LNCaP clone FGC (cell line): Measurements from ENCODE around the gene LRIT3.
"Not testable (repeated sequence)": the region's sequence is repeated elsewhere in the genome, so short reads cannot be mapped to it uniquely, and the experiment has no call there.

Source experiments
- DNase-seq: peaks from one replicate; pipeline ENCODE4 v3.0.0-alpha.2; 2011; ENCODE audit warnings: low read depth
- H3K4me3 ChIP-seq: 2 replicates; pipeline ENCODE4 v1.5.1; 2011; ENCODE audit warnings: mild to moderate bottlenecking, low read depth, low read length, control low read depth
- CTCF ChIP-seq: IDR thresholded peaks from 2 replicates; pipeline ENCODE4 v1.5.1; 2012; ENCODE audit warnings: mild to moderate bottlenecking; ENCODE audit not compliant: control insufficient read depth, insufficient read depth; ENCODE audit errors: extremely low read depth

Gene LRIT3

DNA sequence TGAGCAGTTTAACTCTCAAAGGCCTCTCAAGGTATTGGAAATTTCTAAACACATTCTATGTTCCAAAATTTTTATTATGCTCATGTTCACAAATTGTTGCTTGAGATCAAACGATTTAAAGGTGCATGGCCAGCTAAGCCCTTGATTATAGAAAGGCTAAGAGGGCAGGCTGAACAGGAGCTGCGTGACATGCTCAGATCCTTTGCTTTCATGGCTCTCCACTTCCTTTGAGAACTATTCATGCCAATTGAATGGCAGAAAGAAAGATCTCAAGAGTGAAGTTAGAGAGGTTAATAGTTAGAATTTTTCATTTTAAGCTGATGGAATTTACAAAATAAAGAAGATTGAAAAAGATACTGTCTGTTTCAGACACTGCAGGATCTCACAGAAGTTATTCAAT, 594 bp downstream of the LRIT3 start:
- no peak for TF ChIP-seq CTCF
- H3K4me3 ChIP-seq = no peak overlapping the region
- no peak for DNase-seq

GRCh38 chr4:109850601-109851000, 2.7 kb downstream of the LRIT3 start:
- no peak overlapping the region for H3K4me3 ChIP-seq
- TF ChIP-seq CTCF = no peak
- DNase-seq = no peak

- H3K4me3 ChIP-seq, DNase-seq: not testable (repeated sequence)
Measured at GRCh38 chr4:109859426-109860300, 11.8 kb downstream of the LRIT3 start.

DNA sequence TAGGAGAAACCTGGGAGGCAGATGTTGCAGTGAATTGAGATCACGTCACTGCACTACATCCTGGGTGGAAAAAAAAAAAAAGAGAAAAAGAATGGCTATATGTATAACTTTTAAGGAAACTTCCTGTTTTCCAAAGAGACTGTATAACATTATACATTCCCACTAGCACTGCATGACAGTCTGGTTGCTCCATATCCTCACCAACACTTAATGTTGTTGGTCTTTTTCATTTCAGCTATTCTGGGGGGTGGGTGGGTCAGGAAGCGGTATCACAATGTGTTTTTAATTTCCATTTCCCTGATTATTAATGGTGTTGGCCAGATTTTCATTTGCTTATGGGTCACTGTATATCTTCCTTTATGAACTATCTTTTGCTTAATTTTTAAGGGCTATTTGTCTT, 13.4 kb downstream of the LRIT3 start:
- H3K4me3 ChIP-seq = no peak overlapping the region
- no peak for TF ChIP-seq CTCF
- no peak for DNase-seq

DNA sequence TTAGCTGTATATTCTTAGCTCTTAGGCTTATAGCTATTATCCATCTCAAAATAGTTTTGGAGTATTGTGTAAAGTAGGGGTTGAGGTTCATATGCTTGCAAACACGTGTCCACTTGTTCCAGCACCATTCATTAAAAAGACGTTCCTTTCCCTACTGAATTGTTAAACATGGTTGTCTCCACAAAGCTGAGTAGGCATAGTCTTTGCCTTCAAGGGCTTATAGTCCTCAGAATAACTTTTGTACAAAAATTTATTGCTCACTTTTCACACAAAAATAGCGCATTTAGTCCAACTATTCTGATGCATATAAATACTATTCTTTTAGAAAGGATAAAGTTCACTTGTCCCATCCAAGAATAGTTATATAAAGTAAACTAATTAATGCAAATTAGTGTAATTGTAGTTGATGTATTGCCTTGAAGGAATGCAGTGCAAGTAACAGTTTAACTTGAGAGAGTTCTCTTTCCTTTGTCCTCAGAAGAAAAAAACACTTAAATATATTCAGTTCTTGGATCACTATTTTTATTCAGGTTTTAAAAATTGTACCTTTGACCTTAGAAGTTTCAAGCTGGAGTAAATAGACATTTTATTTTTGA, 14.1 kb downstream of the LRIT3 start:
- DNase-seq = no peak
- H3K4me3 ChIP-seq = no peak overlapping the region
- TF ChIP-seq CTCF = no peak

GRCh38 chr4:109864134-109864533, 16.2 kb downstream of the LRIT3 start:
- no peak overlapping the region for H3K4me3 ChIP-seq
- TF ChIP-seq CTCF = no peak
- DNase-seq = no peak

DNA sequence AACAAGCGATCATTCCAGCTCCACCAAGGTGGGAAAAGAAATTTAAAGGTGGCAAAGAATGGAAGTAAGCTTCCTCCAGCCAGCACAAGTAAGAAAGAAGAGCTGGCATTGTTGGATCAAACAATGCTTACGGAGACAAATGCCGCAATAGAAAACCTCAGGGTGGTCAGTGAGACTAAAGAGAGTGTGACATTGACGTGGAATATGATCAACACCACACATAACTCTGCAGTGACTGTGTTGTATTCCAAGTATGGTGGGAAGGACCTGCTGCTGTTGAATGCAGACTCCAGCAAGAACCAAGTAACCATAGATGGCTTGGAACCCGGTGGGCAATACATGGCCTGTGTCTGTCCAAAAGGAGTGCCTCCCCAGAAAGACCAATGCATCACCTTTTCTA, 22.2 kb downstream of the LRIT3 start:
- no peak overlapping the region for H3K4me3 ChIP-seq
- DNase-seq = no peak
- no peak for TF ChIP-seq CTCF
